GM18868 (cell line): ENCODE results near the gene CHRND.

ENCODE experiments used
- ATAC-seq: cut with Tn5 transposase; IDR thresholded peaks from one replicate; pipeline ENCODE4 v1.9.1; 2021; ENCODE audit warnings: mild to moderate bottlenecking, moderate library complexity; ENCODE audit not compliant: unreplicated experiment

Gene CHRND

DNA sequence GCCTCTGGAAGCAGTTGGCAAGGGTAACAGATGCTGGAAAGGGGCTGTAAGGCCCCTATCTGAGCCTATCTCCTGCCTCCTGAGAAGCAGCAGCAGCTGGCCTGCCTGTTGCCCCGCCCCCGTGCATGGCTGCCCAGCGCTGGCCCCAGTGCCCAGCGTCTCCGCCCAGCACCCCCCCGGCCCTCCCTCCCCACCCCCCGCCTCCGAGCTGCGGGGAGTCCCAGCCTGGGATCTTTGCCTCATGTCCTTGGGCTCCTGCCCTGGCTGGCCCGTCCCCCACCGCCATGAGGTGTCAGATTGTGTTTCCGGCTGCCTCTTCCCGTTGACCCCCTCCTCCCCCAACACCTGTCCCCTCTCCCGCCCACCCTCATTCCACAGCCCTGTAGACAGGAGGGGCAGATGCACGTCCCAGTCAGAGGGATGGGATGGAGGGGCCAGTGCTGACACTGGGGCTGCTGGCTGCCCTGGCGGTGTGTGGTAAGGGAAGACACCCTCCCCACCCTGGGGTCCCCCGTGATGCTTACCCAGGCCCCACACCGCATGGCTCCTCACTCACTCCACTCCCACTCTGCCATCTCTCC, at the start of gene CHRND:
CHRND (plus strand) TSS at position 370 of the 581 bp plus-strand sequence; CDS start at position 426, 56 bp downstream.
- no peak for ATAC-seq

DNA sequence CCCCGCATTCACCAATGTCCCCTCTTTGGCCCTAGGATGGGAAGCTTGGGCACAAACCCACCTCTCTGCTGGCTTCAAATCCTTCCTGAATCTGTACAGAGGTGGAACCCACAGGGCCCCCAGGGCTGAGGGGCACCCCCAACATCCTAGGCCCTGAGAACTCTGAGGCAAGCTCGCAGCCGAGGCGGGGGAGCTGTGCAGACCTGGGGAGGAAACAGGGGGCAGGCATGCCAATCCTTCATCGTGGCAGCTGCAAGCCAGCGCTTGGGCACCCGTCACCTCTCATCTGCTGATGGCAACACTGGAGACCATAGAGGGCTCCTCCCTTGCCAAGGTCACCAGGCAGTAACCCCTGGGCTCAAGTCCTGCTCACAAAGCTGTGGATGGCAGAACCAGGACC, 49.2 kb upstream of the CHRND start:
- ATAC-seq = no peak

DNA sequence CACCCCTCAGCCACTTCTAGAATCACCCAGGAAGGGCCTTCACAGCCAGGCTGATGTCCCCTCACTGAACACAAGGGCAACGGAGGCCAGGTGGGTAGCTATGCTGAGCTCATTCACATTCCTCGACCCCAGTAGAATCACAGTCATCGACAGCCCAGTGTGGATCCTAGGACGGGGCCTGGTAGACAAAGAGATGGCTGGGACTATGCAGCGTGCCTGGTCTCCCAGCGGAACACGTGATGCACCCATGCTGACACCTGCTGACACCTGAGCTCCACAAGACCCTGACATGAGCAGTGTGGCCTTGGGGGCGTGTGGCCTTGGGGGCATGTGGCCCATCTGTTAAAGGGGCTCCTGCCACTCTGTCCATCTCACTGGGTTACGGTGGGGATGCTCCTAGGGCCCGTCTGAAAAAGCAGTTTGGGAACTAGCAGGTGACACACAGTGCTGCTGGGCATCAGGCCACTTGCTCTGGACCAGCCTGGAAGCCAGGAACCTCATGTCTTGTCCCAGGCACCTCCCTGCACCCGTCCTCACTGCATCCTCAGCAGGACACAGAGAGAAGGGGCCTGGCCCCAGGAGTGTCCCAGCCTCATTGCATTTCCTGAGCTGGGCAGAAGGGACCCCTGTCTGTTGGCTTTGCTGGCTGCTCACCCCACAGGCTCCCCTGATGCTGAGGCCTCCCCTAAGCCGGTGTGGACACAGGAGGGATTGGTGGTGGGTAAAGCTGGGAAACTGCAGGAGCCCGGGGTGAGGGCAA, 48.0 kb upstream of the CHRND start:
- no peak for ATAC-seq

DNA sequence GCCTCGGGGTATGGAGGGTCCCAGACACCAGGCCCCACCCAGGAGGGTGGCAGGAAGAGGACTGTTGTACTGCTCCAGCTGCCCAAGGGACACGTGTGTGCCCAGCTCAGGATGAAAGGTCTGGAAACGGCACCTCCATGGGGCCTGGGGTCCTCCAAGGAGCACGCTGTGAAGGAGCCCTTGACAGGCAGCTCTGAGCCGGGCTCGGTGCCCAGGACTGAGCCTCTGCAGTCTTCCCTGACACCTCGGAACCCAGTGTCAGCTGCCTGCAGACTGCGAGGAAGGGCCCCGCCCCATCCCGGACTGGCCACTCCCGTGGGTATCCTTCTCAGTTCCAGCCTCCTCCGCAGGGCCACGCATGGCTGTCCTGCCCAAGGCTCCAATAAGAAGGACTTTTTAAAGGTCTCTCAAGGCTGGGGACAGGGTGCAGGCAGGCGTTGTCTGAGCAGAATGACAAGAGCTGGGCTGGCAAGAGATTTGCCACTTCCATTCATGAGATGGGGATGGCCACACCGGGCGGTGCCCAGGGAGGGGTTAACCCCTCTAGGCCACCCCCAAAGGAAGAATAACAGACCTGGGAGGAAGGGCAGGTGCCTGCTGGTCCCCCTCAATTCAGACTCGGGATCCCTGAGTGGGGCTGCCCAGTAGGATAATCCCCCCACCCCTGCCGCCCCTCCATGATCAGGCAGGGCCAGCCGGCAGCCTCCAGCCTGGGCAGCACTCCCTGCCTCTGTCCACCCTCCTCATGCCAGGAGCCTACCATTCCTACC, 47.2 kb upstream of the CHRND start:
- ATAC-seq = no peak

DNA sequence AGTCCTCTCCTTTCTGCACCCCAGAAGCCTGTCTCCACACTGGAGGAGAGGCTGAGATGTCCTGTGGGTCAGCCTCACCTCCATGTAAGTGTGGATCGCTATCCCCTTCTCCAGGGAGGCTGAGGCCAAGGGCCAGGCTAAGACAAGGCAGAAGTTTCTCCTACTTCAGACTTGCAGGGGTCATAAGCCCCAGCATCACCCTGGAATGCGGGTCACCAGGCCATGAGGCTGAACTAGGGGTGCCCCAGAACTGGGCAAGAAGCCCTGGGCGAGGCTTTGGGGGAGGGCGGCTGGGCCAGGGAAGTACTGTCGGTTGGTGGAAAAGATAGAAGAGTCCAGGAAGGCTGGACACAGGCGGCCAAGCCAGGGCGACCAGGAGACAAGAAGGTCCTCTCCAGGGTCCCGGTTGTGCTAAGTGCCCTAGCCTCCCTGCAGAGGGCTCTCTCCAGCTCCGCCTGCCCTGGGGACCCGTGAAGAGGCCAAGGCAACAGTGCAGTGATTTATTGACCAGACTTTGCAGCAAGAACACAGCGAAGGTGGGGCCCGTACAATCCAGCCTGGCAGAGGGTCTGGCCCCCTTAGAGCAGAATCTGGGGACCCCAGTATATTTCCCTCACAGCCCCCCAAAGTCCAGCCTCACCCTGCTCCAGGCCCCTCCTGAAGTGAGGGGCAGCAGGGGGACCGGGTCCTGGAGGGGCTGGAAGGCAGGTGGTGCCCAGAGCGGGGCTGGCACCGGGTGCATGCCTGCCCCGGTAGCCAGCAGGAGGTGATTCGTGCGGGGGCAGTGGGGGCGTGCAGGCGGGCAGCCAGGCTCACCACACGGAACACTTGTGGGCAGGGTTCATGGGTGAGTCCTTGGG, 46.4 kb upstream of the CHRND start:
- ATAC-seq = no peak

DNA sequence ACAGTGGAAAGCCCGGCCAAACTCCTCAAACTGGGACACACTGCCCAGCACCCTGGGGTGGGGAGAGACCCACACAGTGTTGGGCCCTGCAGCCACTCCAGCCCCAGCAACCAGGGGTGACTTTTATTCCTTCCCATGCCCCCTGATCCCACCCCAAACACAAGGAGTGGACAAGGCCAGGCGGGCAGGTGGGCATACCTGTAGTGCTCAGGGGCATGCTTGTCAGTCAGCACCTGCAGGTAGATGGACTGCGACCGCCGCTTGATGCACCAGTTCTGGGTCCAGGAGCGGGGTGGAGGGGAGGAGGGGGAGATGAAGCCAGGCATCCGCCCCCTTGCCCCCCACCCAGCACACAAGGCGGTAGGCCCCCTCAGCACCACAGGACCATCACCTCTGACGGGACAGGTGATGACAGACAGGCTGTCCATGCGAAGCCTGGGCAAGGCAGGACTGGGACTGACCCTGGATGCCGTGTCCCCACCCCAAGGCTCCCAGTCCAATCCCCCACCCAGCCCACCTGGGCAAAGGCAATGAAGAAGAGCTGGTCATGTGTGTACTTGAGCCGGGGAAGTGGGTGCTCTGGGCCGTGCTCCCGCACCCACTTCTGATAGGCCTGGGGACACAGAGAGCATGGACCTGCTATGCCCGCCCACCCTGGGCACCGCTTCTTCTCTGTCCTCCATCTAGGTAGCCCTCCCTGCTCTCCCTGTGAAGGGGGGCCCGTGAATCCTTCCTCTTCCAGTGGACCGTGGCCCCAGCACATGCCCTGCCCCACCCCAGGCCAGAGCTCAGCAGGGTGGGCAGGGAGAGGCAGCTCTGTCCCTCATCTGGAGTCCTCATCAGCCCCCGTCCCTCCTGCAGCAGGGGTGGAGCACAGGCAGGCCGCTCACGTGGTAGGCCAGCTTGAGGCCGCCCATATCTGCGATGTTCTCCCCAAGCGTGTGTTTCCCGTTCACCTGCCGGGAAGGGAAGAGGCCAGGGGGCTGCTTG, 45.5 kb upstream of the CHRND start:
- ATAC-seq = no peak

DNA sequence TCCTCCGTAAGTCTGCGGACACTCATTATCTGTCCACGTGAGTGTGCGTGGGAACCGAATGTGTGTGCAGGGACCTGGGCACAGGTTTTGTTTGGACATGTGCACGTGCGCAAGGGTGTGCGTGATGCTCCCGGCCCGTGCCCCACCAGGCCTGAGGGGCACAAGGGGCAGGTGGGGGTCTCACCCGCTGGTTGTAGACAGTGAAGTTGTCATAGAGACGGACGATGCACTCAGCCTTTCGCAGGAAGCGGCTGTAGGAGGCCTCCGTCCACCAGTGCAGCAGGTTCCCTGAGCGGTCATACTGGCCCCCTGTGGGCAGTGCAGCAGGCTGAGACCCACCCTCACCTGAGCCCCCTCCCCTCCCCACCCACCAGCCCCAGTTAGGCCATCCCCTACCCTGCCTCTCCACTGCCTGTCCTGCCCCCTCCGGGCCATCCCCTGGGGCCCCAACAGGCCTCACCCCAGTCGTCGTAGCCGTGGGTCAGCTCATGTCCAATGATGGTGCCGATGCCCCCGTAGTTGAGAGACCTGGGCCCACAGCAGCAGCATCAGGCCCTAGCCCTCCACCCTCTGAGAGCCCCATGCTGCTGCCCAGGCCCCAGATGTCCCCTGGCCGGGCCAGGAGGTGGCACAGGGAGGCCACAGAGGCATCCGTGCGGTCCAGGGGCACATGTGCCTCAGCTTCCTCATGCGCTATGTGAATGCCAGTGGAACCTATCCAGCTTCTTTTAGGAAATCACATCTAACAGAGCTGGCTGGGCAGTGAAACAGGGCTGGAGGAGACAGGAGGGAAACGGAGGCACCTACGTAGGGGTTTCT, 44.4 kb upstream of the CHRND start:
- no peak for ATAC-seq

DNA sequence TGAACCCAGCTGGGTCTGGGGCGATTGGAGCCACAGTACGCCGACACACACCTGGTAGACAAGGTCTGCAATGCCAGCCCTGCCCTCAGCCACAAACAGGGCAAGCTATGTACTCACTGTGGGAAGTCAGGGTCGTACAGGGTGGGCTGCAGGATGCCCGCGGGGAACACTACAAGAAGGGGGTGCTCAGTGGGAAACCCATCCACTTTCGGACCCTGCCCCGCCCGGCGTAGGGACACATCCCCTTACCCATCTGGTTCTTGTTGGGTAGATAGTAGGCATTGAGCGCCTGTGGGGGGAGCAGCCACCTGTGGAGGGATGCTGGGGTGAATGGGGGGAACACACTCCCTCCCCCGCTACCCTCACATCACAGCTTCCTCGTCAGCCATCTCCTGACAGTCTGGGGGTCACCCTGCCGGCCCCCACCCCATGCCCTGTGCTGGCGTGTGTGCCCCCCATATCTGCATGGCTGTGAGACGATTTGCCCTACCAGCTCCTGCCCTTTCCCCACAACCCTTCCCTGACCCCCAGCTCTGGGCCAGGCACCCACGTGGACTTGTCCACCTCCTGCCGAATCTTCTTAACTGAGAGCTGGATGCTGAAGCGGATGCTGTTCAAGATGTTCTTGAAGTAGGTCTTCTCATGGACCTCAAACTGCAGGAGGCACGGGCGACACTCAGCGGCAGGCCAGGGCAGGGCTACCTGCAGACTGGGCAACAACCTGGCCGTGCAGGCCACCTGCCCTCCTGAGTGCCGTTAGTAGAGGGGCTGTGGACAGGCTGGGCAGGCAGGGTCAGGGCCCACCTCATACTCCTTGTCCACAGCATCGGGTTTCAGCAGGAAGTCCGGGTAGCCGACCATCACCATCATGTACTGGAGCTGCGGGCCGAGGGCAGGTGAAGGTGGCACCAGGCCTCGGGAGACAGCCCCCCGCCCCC, 43.4 kb upstream of the CHRND start:
- no peak for ATAC-seq

DNA sequence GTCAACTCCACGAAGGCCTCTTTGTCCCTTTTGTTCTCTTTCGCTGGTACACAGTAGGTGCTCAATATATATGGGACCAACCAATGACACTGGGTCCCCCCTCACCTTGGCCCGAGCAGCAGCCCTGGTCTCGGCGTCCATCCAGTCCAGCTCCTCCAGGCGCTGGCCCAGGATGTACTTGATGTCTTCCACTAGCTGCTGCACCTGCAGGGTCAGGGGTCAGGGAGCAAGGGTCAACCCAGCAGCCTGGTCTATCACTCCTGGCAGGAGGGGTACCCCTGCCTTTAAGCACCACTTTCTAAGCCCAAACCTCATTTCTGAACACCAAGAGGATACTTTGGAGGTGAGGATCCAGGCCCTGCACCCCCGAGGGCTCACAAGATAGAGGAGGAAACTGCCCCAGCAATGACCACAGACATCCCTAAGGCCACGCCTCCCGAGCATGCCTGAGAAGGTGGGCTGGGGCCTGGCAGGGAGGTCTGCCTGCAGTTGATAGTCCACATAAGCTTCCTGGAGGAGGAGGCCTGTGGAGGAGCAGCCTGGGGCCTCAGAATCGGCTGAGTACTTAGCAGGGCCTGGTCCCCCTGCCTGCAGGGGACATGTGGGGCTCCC, 42.5 kb upstream of the CHRND start:
- no peak for ATAC-seq

DNA sequence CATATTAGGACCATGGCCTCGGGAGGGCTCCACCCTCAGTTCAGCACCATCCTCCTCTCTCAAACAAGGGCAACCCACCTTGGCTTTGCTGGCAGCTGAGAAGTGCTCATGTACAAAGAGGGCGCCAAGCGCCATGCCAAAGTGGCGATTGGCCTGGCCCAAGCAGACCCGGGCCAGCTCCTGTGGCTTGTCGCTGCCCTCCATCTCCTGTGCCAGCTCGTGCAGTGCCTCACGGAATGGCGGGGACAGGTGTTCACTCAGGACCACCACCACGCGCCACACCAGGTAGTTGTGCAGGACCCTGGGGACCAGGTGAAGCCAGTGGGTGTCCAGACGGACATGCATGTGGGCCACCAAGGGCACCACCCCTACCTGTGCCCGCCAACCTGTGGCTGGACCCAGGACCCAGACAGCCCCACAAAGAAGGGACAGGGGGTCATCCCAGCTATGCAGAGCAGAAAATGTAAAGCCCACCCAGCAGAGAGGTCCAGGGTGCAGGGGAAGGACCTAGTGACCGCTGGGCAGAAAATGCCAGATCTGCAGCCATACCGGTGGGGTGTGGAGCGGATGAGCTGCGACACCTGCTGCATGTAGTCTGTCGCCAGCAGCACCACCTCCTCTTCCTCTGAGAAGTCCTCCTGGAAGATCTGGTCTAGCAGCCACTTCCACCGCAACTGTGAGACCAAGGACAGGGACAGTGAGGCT, 41.9 kb upstream of the CHRND start:
- ATAC-seq = no peak

DNA sequence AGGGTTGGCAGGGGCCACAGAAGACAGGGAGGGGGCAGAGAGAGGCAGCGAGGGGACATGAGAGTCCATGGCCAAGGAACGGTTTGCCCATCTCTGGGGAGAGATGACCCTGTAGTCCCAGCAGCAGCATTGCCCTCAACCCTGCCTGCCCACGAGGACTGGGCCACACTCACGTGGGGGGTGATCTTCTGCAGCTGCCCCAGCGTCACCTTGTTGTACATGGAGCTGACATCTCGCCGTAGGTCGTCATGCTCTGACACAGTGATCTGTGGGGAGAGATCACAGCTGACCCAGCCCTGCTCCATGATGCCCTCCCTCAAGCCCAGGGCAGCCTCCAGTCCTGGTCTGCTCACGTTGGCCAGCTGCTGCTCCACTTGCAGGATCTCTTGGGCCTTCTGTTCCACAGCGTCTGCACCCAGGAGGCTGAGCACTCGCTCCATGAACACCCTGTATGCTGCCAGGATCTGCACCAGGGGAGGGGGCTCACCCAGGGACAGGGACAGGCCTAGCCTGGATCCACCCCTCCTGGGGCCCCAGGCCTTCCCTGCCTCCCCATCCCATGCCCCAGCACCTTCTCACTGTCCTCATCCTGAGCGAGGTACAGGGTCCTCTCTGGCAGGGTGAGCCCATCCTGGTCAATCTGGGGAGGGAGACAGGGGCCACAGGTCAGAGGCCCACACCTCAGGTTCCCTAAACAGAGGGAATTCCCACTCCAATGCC, 41.2 kb upstream of the CHRND start:
- no peak for ATAC-seq

DNA sequence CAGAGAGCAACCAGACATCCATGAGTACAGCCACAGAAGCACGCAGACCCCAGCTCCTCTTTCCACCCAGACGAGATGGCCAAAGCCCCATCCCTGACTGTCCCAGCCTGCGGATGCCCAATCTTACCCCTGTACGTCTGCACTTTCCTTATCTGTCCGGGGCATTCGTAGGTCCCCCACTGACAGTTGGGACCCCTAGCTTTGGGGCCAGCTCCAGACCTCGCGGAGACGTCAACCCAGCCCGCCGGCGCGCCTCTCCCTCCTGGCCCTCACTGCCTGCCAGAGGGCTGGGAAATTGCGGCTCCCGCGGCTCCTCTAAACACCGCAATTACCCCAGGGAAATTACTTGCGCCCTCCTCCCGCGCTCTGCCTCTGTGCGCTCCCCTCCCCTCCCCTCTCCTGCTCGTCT, 40.6 kb upstream of the CHRND start:
- ATAC-seq = no peak

DNA sequence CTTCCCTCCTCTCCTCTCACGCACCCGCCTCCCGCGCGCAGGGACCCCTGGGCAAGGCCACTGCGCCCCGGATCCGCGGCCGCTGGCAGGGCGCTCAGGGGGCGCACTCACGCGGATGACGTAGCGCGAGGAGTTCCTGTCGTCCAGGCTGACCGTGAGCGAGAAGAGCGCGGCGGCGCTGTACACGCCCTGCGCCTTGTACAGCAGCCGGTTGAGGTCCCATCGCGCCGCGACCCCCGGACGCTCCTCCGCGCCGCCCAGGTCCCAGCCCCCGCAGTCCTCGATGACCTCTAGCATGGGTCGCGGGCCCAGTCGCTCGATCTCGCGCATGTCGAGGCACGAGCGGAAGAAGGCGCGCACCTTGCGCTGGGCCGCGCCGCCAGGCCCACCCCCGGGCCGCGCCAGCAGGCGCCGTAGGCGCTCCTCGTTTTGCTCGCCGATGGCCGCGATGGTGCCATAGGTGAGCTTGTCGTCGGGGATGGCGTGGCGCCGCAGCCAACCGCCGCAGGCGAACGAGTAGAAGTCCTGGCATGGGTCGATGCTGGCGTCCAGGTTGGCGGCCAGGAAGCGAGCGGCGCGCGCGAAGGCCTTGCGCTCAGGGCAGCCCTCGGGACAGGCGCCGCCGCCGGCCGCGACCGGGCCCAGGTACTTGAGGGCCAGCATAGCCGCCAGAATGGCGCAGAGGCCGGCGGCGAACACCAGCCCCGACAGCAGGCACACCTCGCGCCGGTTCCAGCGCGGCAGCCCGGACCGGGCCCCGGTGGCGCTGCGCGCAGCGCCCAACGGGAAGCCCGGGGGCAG, 40.0 kb upstream of the CHRND start:
- ATAC-seq = no peak

DNA sequence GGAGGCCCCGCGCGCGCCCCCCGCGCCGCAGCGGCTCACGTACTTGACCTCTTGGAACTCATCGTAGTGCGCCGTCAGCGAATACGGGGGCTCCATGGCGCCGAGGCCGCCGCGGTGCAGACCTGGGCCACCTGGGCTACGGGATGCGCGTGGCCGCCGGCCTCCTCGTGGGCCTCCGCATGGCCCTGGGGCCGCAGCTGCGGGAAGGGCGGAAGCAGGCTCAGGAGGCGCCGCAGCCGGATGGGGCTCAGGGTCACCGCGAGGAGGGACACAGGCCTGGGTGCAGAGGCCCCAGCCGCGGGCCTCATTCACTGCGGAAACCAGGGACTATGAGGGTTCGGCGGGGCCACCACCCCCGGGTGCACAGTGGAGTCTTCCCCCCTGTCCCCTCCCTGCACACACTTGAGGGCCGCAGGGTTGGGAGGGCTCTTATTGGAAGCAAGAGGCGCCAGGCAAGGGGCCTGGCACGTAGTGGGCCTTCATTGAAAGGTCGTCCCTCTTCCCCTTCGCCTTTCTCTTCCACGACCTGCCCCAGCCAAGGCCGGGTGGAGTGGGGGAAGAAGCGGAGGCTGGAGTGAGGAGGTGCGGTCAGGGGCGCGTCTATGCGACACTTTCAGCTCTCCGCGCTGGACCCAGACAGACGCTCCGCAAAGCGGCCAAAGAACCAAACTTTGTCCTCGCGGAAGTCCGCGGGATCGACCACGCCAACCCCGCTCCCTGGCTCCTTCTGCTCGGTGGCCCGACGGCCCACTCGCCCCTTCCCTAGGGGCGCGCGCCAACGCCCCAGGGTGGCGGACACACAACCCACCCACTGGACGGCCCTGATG, 39.2 kb upstream of the CHRND start:
- no peak for ATAC-seq
